HL-60/S4 (cell line): ENCODE data around the gene RXRA.

ENCODE experiments used
- in situ Hi-C: fragments of 300-500 bp; cut with MboI; formaldehyde crosslinking; loops from 2 replicates; pipeline ENCODE4 v1.14.3; 2022; ENCODE audit warnings: low sequenced_read_pairs

Gene RXRA

GRCh38 chr9:134483361-134484184 is 157.3 kb downstream of the RXRA start:
- in situ Hi-C loops, result no loop called here

DNA sequence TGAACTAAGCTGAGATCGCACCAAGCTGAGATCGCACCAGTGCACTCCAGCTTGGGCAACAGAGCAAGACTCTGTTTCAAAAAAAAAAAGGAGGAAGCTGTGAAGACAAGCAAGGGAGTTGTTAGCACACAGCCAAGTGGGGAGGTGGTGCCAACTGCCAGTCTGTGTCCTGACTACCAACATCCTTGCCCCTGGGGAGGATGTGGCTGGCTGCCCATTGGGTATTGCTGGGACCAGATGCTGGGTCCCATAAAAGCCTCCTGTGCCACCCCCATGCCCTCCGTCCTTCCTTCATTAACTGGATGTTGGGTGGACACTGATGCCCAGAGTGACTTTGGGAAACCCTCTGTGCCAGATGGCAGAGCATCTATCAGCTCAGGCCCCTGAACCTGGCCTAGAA is 158.2 kb downstream of the RXRA start:
- in situ Hi-C loops, result no loop called here

DNA sequence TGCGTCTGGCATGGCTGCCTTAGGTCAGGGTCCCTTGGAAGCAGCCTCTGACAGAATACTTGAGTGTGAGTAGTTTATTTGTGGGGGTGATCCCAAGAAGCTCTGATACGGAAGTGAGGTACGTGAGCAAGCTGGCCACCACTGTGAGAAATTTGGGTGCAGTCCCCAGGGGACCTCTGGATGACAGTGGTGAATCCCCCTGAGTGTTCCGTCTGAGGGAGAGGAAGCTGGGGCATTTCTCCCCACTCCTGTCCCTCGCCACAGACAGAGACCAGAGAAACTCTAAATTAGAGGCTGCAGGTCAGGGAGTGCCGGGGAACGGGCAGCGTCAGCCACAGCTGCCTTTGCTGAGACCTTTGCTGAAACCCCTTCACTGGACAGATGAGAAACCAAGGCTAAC is 159.4 kb downstream of the RXRA start:
- in situ Hi-C loops, result no loop called here

GRCh38 chr9:134486143-134486591 is 159.9 kb downstream of the RXRA start:
- in situ Hi-C loops, result no loop called here

- in situ Hi-C loops, result no loop called here
These were observed 160.3 kb downstream of the RXRA start for GRCh38 chr9:134486596-134486995.
